DND-41 (cell line): ENCODE measurements around the gene DHCR7.

Experiments
- CTCF ChIP-seq: IDR thresholded peaks from 2 replicates; pipeline ENCODE4 v1.5.1; 2012; ENCODE audit warnings: borderline replicate concordance, low read length, moderate library complexity, mild to moderate bottlenecking; ENCODE audit not compliant: poor library complexity, severe bottlenecking; ENCODE audit errors: extremely low read depth
- EZH2 ChIP-seq: IDR thresholded peaks from 3 replicates; pipeline ENCODE4 v1.6.1; 2012; ENCODE audit warnings: borderline replicate concordance, low read depth, mild to moderate bottlenecking, moderate library complexity, low read length, inconsistent platforms; ENCODE audit not compliant: severe bottlenecking

- TF ChIP-seq CTCF (no peak), EZH2 (no peak)
Measured at GRCh38 chr11:71472357-71472885, 24.2 kb upstream of the DHCR7 start.
